Pancreas (tissue), 10 donors: ENCODE measurements around the gene TNS3. TPM values are rescaled to one million over a fixed set of nuclear protein-coding genes. Genes with fewer than 3 reads are reported as not detected.
A peak's percentile ranks its signal among the peaks of the same experiment; 100 is the strongest.

Source experiments
- ATAC-seq, 4 donors: fragments of 200-7000 bp; cut with Tn5 transposase; one replicate each; pipeline versions ENCODE4 v1.8.0 to v1.9.1; 2020; ENCODE audit warnings: mild to moderate bottlenecking in 4 of 4, moderate library complexity in 4 of 4
- DNase-seq, 6 donors: peaks; one replicate each; pipeline ENCODE4 v3.0.0-alpha.2; 2020
- FAIRE-seq: peaks from 2 replicates; lab custom pipeline; 2012; peaks lifted over from hg19 to GRCh38; lab: Jason Lieb, UNC
- H3K27ac ChIP-seq, 4 donors: fragments of 200-600 bp; sonication (generic); 1 replicate in 3 of 4; 2 replicates in 1 of 4; pipeline versions ENCODE4 v1.5.0 to v1.8.0; 2020
- H3K27me3 ChIP-seq, 4 donors: fragments of 200-600 bp; one replicate each; pipeline ENCODE4 v1.8.0; 2021
- H3K36me3 ChIP-seq, 3 donors: fragments of 200-600 bp; sonication (generic) in 1 of 3; one replicate each; pipeline versions ENCODE4 v1.5.0 to v1.8.0; 2020 to 2021
- H3K4me1 ChIP-seq, 3 donors: fragments of 200-600 bp; one replicate each; pipeline ENCODE4 v1.8.0; 2021
- H3K4me3 ChIP-seq, 4 donors: fragments of 200-600 bp; sonication (generic) in 2 of 4; one replicate each; pipeline versions ENCODE4 v1.5.0 to v1.8.0; 2020 to 2021
- H3K9me3 ChIP-seq, 4 donors: fragments of 200-600 bp; one replicate each; pipeline ENCODE4 v1.8.0; 2021
- WGBS, 2 donors: extraction: QIAGEN DNeasy Blood & Tissue Kit; methylation state at CpG; one replicate each; pipeline ENCODE4 v1.1.7; 2013; 5-methylcytosine and 5-hydroxymethylcytosine counted together
- intact Hi-C, 3 donors: fragments of 100-400 bp; cut with DNase I; formaldehyde crosslinking; loops; one replicate each; pipeline versions ENCODE4 v1.11.1 to v1.14.2; 2022
- polyA plus RNA-seq, 2 donors: library from polyadenylated mRNA; stranded (reverse); fragments of 200-250 nt; gene quantifications; one replicate each; pipeline ENCODE4 v1.2.3, GENCODE V29; 2013
- total RNA-seq, 6 donors: library from RNA; stranded (reverse); fragmentation: NEBNext Ultra II Directional in 4 of 6; extraction: Animal tissue kit (Norgen Biotek cat#: 25700) in 4 of 6; gene quantifications; one replicate each; pipeline versions ENCODE4 v1.2.1 to v1.2.4, GENCODE V29; 2021 to 2023
- TF ChIP-seq, protein P1 (sequence below), 4 donors: fragments of 200-600 bp; sonication (generic) in 3 of 4; IDR thresholded peaks; one replicate each; pipeline versions ENCODE4 v1.5.0 to v1.8.0; 2021; ENCODE audit warnings: antibody characterized with exemption in 4 of 4
- donor health status: healthy with polysubstance abuse.
- donor health status: DM: no; HTN: no; CAD: no; lungs with moderate emphysema.
- donor health status: DM: no; HTN: no; CAD: no.
- donor health status: control.
- donor health status: control.
- donor health status: Bipolar disorder and iron deficiency.
- donor health status: DM: yes; HTN: yes; CAD: no.
- donor health status: DM: no; HTN: no; CAD: no.
- donor health status: DM: no; HTN: no; CAD: no.
- donor health status: DM: yes; HTN: yes; CAD: no.

The TNS3 gene
- total and polyA plus RNA-seq, 8 donors: 28.0 to 125 (median 91.2) TPM

DNA sequence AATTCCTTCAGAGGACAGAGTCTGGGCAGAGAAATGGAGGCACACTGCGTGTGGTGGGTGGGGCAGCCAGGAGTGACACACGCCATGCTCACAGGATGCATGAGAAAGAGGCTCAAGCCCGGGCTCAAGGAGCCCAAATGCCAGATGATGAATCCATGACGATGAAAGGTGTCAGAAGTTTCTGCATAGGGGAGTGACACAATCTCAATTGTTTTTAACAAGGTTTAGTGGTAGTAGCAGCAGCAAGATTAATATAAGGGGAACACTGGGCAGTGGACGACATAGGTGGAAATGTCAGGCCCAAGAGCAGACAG is 126.1 kb downstream of the TNS3 start:
- ATAC-seq (no peak), FAIRE-seq (no peak), DNase-seq (no peak)
- 85 to 88% methylated on average over 5 of the region's 5 CpGs for WGBS, 2 donors
- no peak overlapping the region for H3K4me3 ChIP-seq
- no peak overlapping the region for H3K27ac ChIP-seq
- H3K27me3 ChIP-seq: no peaks in the 10 kb centered on the region
- TF ChIP-seq, protein P1, sequence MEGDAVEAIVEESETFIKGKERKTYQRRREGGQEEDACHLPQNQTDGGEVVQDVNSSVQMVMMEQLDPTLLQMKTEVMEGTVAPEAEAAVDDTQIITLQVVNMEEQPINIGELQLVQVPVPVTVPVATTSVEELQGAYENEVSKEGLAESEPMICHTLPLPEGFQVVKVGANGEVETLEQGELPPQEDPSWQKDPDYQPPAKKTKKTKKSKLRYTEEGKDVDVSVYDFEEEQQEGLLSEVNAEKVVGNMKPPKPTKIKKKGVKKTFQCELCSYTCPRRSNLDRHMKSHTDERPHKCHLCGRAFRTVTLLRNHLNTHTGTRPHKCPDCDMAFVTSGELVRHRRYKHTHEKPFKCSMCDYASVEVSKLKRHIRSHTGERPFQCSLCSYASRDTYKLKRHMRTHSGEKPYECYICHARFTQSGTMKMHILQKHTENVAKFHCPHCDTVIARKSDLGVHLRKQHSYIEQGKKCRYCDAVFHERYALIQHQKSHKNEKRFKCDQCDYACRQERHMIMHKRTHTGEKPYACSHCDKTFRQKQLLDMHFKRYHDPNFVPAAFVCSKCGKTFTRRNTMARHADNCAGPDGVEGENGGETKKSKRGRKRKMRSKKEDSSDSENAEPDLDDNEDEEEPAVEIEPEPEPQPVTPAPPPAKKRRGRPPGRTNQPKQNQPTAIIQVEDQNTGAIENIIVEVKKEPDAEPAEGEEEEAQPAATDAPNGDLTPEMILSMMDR (IDR thresholded peaks at IDR 0.05): no peak
- H3K9me3 ChIP-seq: no peaks in the 10 kb centered on the region
- intact Hi-C loops: no loop called here
- H3K4me1 ChIP-seq: peaks cover 25 to 46% (median 31%) of the 10 kb centered on the region in 3 donors
- H3K36me3 ChIP-seq: no peaks in the 10 kb centered on the region

DNA sequence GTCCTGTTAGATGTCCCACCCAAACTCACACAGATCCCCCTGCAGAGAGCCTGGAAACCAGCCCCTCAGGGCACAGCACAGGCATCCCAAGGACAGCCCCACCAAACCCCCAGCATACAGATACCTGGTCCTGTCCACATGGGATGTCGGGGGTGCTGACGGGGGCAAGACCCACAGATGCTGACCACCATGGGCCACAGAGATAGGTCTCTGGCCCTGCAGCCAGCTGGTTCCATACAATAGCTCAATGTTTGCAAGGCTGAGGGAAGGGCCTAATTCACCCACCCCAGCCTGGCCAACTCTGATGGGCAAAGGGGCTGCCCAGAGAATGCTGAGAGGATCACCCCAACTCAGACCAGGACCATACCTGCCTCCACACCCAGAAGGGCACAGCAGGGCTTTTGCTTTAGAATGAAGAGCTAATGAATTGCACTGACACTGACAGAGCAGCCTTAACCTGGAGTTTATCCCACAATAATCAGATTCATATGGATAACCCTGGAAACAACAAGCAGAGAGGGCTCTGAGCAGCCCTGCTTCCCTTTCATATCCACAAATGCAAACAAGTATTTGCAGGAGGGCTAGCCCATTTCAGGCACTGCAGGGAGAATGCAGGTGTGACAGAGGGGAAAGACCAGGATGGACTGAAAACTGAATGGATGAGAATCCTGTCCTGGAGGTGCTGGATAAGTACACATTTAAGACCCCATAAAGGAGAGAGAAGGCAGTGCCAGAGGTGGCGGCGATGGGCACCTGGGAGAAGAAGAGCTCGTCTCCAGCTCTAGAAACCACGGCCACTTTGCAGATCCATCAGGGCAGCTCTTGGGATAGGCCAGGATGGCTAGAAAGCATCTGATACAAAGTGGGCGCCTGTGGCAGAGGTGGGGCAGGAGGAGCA is 126.7 kb downstream of the TNS3 start:
- no peaks in the 10 kb centered on the region for H3K9me3 ChIP-seq
- WGBS, 2 donors: 91 to 93% methylated on average over 7 of the region's 7 CpGs
- H3K4me1 ChIP-seq: peaks cover 28 to 46% (median 30%) of the 10 kb centered on the region in 3 donors
- H3K4me3 ChIP-seq: no peak overlapping the region
- H3K27ac ChIP-seq: peak overlapping the region in 3 of 4 donors; percentile 92 to 97 (median 94)
- H3K36me3 ChIP-seq: no peaks in the 10 kb centered on the region
- ATAC-seq: no peak
- intact Hi-C loops: no loop called here
- H3K27me3 ChIP-seq: no peaks in the 10 kb centered on the region
- no peak for DNase-seq
- TF ChIP-seq, protein P1 (IDR thresholded peaks at IDR 0.05): no peak
- FAIRE-seq: no peak

DNA sequence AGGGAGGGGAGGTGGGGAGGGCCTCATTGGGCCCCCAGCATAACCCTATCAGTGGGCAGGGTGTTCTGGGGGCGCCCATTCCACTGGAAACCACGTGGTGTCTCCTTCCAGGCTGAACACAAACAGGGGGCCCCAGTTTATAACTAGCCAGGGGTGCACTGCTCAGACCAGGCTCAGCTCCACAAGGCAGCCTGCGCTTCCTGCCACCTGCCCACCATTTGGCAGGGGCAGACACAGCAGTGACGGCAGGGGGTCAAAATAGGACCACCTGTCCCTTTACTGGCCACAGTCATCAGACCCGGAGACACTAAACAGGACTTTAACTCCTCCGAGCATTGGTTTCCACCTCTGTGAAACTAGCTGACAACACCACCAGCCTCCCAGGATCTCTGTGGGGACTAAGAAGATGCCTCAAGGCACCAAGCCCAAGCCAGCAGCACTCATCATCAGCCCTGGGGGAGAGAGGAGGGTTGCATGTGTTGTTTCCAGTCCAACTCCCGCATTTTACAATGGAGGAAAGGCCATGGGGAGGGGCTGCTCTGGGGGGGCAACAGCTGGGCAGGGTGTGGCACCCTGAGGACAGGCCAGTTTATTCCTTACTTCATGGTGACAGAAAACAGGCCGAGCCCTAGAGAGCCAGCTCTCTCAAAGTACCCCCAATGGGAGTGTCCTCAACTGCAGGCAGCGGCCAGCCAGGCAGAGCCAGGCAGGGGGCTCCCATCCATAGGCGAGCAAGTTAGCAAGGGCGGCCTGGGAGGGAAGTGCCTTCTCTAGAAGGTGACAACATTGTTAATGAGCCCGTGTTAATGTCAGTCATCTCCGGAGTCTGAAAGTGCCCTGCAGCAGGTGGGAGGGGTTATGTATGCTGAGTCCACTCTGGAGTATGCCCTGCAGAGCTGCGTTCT is 127.6 kb downstream of the TNS3 start:
- no peaks in the 10 kb centered on the region for H3K9me3 ChIP-seq
- FAIRE-seq (no peak), ATAC-seq (no peak), DNase-seq (no peak)
- H3K36me3 ChIP-seq: no peaks in the 10 kb centered on the region
- peak overlapping the region in 1 of 4 donors; percentile 60 for H3K4me3 ChIP-seq
- 58 to 66% methylated on average over 14 of the region's 14 CpGs for WGBS, 2 donors
- H3K4me1 ChIP-seq: peaks cover 28 to 51% (median 39%) of the 10 kb centered on the region in 3 donors
- peak overlapping the region; percentile 89 to 97 (median 93) for H3K27ac ChIP-seq
- no peaks in the 10 kb centered on the region for H3K27me3 ChIP-seq
- intact Hi-C loops: no loop called here
- TF ChIP-seq, protein P1 (IDR thresholded peaks at IDR 0.05): no peak

- peak; percentile 75 to 85 (median 81) for ATAC-seq
- no peak for FAIRE-seq
- peak overlapping the region; percentile 19 to 60 (median 40) for H3K4me3 ChIP-seq
These were observed 128.5 kb downstream of the TNS3 start for GRCh38 chr7:47453093-47454061.

More at GRCh38 chr7:47453093-47454061, 128.5 kb downstream of the TNS3 start:
- peak; percentile 75 to 89 (median 82) for DNase-seq
- intact Hi-C loops: no loop called here
- WGBS, 2 donors: 17 to 18% methylated on average over 23 of the region's 23 CpGs
- Histone ChIP-seq H3K9me3 (no peaks in the 10 kb centered on the region), H3K27me3 (no peaks in the 10 kb centered on the region), H3K36me3 (peaks cover 0 to 3% (median 0%) of the 10 kb centered on the region in 3 donors), H3K4me1 (peaks cover 26 to 51% (median 41%) of the 10 kb centered on the region in 3 donors), H3K27ac (peak overlapping the region; percentile 89 to 97 (median 93))
- TF ChIP-seq, protein P1 (IDR thresholded peaks at IDR 0.05): no peak
